Measurements from ENCODE around the gene SPAG17.

SPAG17 gene

GRCh38 chr1:118118873-118119463 lies 66.1 kb downstream of the SPAG17 start:
- no peak for DNase-seq (ENCODE audit: low spot score)

GRCh38 chr1:118118469-118118868 lies 66.6 kb downstream of the SPAG17 start:
- no peak for DNase-seq (ENCODE audit: low spot score)

GRCh38 chr1:118117521-118117920 lies 67.5 kb downstream of the SPAG17 start:
- DNase-seq (ENCODE audit: low spot score) = no peak

- DNase-seq (ENCODE audit: low spot score) = no peak
Measured at GRCh38 chr1:118116909-118117308, 68.1 kb downstream of the SPAG17 start.

GRCh38 chr1:118116401-118116800 lies 68.6 kb downstream of the SPAG17 start:
- peak; percentile 73 for DNase-seq (ENCODE audit: low spot score)

- DNase-seq (ENCODE audit: low spot score) = peak; percentile 39
Measured at GRCh38 chr1:118115567-118116295, 69.3 kb downstream of the SPAG17 start.

- DNase-seq (ENCODE audit: low spot score) = peak; percentile 49
Measured at GRCh38 chr1:118113261-118113660, 71.8 kb downstream of the SPAG17 start.

GRCh38 chr1:118110580-118110979 lies 74.4 kb downstream of the SPAG17 start:
- DNase-seq (ENCODE audit: low spot score) = no peak

GRCh38 chr1:118104951-118105350 lies 80.1 kb downstream of the SPAG17 start:
- no peak for DNase-seq (ENCODE audit: low spot score)

GRCh38 chr1:118102445-118102844 lies 82.6 kb downstream of the SPAG17 start:
- DNase-seq (ENCODE audit: low spot score) = no peak

- DNase-seq (ENCODE audit: low spot score) = no peak
Measured at GRCh38 chr1:118101999-118102398, 83.0 kb downstream of the SPAG17 start.

- DNase-seq (ENCODE audit: low spot score) = peak; percentile 73
Measured at GRCh38 chr1:118101515-118101844, 83.5 kb downstream of the SPAG17 start.

- DNase-seq (ENCODE audit: low spot score) = peak; percentile 39
Measured at GRCh38 chr1:118100686-118101514, 84.1 kb downstream of the SPAG17 start.

- DNase-seq (ENCODE audit: low spot score) = no peak
Measured at GRCh38 chr1:118099686-118100085, 85.3 kb downstream of the SPAG17 start.

GRCh38 chr1:118097622-118098348 lies 87.2 kb downstream of the SPAG17 start:
- no peak for DNase-seq (ENCODE audit: low spot score)

GRCh38 chr1:118093017-118093416 lies 92.0 kb downstream of the SPAG17 start:
- no peak for DNase-seq (ENCODE audit: low spot score)

- DNase-seq (ENCODE audit: low spot score) = no peak
Measured at GRCh38 chr1:118090130-118090529, 94.9 kb downstream of the SPAG17 start.

- DNase-seq (ENCODE audit: low spot score) = no peak
Measured at GRCh38 chr1:118085365-118085764, 99.7 kb downstream of the SPAG17 start.

GRCh38 chr1:118084400-118084799 lies 100.6 kb downstream of the SPAG17 start:
- DNase-seq (ENCODE audit: low spot score) = no peak

GRCh38 chr1:118082984-118083383 lies 102.0 kb downstream of the SPAG17 start:
- no peak for DNase-seq (ENCODE audit: low spot score)

GRCh38 chr1:118081387-118081786 lies 103.6 kb downstream of the SPAG17 start:
- DNase-seq (ENCODE audit: low spot score) = no peak

- peak; percentile 12 for DNase-seq (ENCODE audit: low spot score)
Measured at GRCh38 chr1:118077331-118078045, 107.5 kb downstream of the SPAG17 start.
